ENCODE data around the gene DNAJC1. TPM values are rescaled to one million over a fixed set of nuclear protein-coding genes. Genes with fewer than 3 reads are reported as not detected.

DNAJC1 gene
- total RNA-seq, 1 experiment from 2014 or later: 13.2 TPM

- no peak overlapping the region for H3K4me3 Mint-ChIP-seq
These were observed 83.6 kb downstream of the DNAJC1 start for GRCh38 chr10:21919906-21920305.

GRCh38 chr10:21919117-21919516 is 84.4 kb downstream of the DNAJC1 start:
- no peak overlapping the region; the same call in 1 of the 2 replicates for H3K27ac Mint-ChIP-seq
- DNase-seq (ENCODE audit: low spot score) (no peak), ATAC-seq (no peak)
- ChIA-PET CTCF (no interaction called here), POLR2A (no interaction called here)
- H3K36me3 Mint-ChIP-seq: no peaks in the 10 kb centered on the region
- H3K4me1 Mint-ChIP-seq: peaks cover 31% of the 10 kb centered on the region
- H3K9me3 Mint-ChIP-seq: no peaks in the 10 kb centered on the region
- no peak overlapping the region for H3K4me3 Mint-ChIP-seq
- H3K27me3 Mint-ChIP-seq (ENCODE audit: low read depth): no peaks in the 10 kb centered on the region
- TF ChIP-seq USF2 (CRISPR knock-in tag; IDR thresholded peaks at IDR 0.05) (no peak), IRF1 (CRISPR knock-in tag; IDR thresholded peaks at IDR 0.05) (no peak), ERG (CRISPR knock-in tag; IDR thresholded peaks at IDR 0.05) (no peak), MYBL2 (CRISPR knock-in tag; IDR thresholded peaks at IDR 0.05) (no peak), E2F4 (CRISPR knock-in tag; IDR thresholded peaks at IDR 0.05; ENCODE audit: borderline replicate concordance, low read depth) (no peak), OVOL2 (CRISPR knock-in tag; IDR thresholded peaks at IDR 0.05; ENCODE audit: borderline replicate concordance) (no peak), SMAD4 (CRISPR knock-in tag; IDR thresholded peaks at IDR 0.05) (no peak), TCF7 (CRISPR knock-in tag; IDR thresholded peaks at IDR 0.05; ENCODE audit: low read depth) (no peak), ATF2 (CRISPR knock-in tag; IDR thresholded peaks at IDR 0.05; ENCODE audit: borderline replicate concordance, low read depth) (no peak)

More at GRCh38 chr10:21919906-21920305, 83.6 kb downstream of the DNAJC1 start:
- Mint-ChIP-seq H3K27ac (peak overlapping the region; percentile 62; the same call in 1 of the 2 replicates), H3K9me3 (no peaks in the 10 kb centered on the region), H3K36me3 (no peaks in the 10 kb centered on the region), H3K27me3 (ENCODE audit: low read depth) (no peaks in the 10 kb centered on the region), H3K4me1 (peaks cover 30% of the 10 kb centered on the region)
- DNase-seq (ENCODE audit: low spot score): no peak
- TF ChIP-seq IRF2 (CRISPR knock-in tag; IDR thresholded peaks at IDR 0.05; ENCODE audit: borderline replicate concordance, low read depth): no peak
- TF ChIP-seq E2F4 (CRISPR knock-in tag; IDR thresholded peaks at IDR 0.05; ENCODE audit: borderline replicate concordance, low read depth): no peak
- no peak for TF ChIP-seq ESRRA (CRISPR knock-in tag; IDR thresholded peaks at IDR 0.05; ENCODE audit: borderline replicate concordance)
- TF ChIP-seq AFF4 (CRISPR knock-in tag; IDR thresholded peaks at IDR 0.05; ENCODE audit: borderline replicate concordance): no peak
- no peak for TF ChIP-seq E2F1 (CRISPR knock-in tag; IDR thresholded peaks at IDR 0.05)
- TF ChIP-seq SMAD4 (CRISPR knock-in tag; IDR thresholded peaks at IDR 0.05): no peak
- TF ChIP-seq FOXJ3 (CRISPR knock-in tag; IDR thresholded peaks at IDR 0.05; ENCODE audit: borderline replicate concordance): no peak
- no peak for TF ChIP-seq ZNF423 (CRISPR knock-in tag; IDR thresholded peaks at IDR 0.05)
- TF ChIP-seq SOX15 (CRISPR knock-in tag; IDR thresholded peaks at IDR 0.05): no peak
- no peak for TF ChIP-seq RORB (CRISPR knock-in tag; IDR thresholded peaks at IDR 0.05)
- TF ChIP-seq CREB1 (CRISPR knock-in tag; IDR thresholded peaks at IDR 0.05): no peak
- no peak for TF ChIP-seq FOXK1 (CRISPR knock-in tag; IDR thresholded peaks at IDR 0.05)
- no peak for TF ChIP-seq GTF2I (CRISPR knock-in tag; conservative IDR thresholded peaks at IDR 0.05)
- TF ChIP-seq CREM (CRISPR knock-in tag; IDR thresholded peaks at IDR 0.05): no peak
- ATAC-seq: no peak
- CTCF ChIA-PET: no interaction called here
- POLR2A ChIA-PET: no interaction called here

Measured in WTC11 (cell line).